SH-SY5Y (cell line): ENCODE data around the gene C1R.

Source experiments
- GATA2 ChIP-seq: IDR thresholded peaks from 2 replicates; pipeline ENCODE4 v1.6.1; 2011; ENCODE audit warnings: mild to moderate bottlenecking, low read depth, low read length
- GATA3 ChIP-seq: IDR thresholded peaks from 2 replicates; pipeline ENCODE4 v1.6.1; 2011; ENCODE audit warnings: low read depth, mild to moderate bottlenecking, low read length, moderate library complexity

The C1R gene

DNA sequence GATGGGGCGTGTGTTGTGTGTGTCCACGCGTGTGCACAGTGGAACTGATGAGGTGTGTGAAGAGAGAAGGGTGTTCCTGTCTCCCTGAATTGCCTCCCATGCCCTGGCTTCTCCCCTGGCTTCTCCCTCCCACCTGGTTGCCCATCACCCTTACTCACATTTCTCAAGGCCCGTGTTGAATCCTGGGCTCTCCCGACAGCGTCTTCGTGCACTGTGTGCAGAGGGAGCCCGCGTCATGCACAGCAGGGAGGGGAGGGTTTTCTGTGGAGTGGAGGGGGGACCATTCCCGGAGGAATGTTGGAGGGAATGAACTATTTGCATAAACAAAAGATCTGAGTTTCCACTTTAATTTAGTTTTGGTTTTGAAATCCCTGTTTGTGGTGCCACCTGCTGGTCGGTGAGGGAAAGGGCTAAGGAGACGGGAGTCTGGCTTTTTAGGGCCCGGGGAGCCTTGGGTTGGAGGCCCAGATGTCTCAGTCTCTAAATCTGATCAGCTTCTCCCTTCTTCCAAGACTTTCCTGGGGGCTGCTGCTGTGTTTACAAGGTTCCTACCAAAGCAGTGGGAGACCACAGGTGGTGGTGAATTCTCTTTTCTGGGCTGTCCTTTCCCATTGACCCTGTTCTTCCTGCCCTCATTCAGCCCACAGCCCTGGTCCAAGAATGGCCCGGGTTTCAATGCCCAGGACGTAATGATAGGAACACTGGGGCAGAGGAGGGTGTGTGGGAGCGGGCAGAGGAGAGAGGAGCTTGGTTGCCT is at the start of gene C1R:
C1R (minus strand) TSS at position 217 of the 757 bp plus-strand sequence; CDS start at position 160, 57 bp downstream.
- TF ChIP-seq GATA3 = no peak
- TF ChIP-seq GATA2 = no peak

GRCh38 chr12:7141351-7142005 is 49.2 kb upstream of the C1R start:
- TF ChIP-seq GATA3 (no peak), GATA2 (no peak)

- TF ChIP-seq GATA2 (no peak), GATA3 (no peak)
Observed at GRCh38 chr12:7139200-7139599, 47.0 kb upstream of the C1R start.

DNA sequence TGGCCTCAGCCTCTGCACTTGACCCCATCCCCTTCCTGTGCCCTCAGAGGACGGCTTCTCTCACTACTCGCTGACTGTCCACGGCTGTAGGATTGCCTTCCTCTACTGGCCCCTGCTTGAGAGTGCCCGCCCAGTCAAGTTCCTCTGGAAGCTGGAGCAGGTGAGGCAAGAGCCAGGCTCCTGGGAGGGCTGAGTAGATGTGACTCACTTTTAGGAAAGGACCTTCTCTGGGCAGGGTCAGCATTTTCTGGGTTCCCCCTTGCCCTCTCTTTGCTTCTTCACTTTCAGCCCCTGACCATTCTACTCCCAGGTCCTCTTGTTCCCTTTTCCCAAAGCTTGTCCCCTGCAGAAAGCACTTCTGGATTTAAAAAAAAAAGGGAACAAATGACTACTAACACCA is 45.7 kb upstream of the C1R start:
- TF ChIP-seq GATA2 (no peak), GATA3 (no peak)

DNA sequence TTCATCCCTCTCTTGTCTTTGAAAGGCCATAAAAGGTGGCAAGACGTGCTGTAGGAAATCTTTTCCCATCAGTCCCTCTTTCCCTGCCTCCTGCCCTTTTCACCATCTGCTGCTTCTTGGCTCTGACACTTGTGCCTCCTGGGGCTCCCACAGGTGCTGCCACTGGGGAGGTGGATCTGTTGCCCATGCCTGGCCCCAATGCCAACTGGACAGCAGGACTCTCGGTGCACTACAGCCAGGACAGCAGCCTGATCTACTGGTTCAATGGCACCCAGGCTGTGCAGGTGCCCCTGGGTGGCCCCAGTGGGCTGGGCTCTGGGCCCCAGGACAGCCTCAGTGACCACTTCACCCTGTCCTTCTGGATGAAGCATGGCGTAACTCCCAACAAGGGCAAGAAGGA is 44.4 kb upstream of the C1R start:
- TF ChIP-seq GATA2 (no peak), GATA3 (no peak)

- TF ChIP-seq GATA3 = no peak
- no peak for TF ChIP-seq GATA2
Observed at GRCh38 chr12:7136071-7136470, 43.8 kb upstream of the C1R start.

GRCh38 chr12:7134396-7135166 is 42.3 kb upstream of the C1R start:
- TF ChIP-seq GATA3 (no peak), GATA2 (no peak)

DNA sequence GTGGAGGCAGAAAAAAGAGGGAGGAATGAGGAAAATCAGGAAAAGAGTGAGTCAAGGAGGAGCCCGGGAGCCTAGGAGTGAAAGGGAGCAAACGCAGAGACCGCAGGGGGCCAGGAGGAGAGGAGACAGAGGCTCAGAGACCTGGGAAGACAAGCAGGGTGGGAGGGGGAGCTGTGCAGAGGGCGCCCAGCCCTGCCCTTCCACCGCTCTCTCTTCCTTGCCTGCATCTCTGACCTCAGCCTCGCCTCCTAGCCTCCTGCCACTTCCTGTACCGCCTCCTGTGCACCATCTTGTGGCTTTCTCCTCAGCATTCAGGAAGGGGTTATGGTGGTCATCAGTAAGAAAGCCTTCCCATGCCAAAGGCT is 39.2 kb upstream of the C1R start:
- no peak for TF ChIP-seq GATA3
- TF ChIP-seq GATA2 = no peak

GRCh38 chr12:7130701-7131501 is 38.7 kb upstream of the C1R start:
- TF ChIP-seq GATA2 (no peak), GATA3 (no peak)

GRCh38 chr12:7129872-7130691 is 37.8 kb upstream of the C1R start, which contains the start of gene CLSTN3:
TSS of gene CLSTN3 (plus strand) at chr12:7130371. CDS start at chr12:7130649, 278 bp downstream.
- TF ChIP-seq GATA3 = no peak
- peak; percentile 41; the same call in 1 of the 2 replicates for TF ChIP-seq GATA2

DNA sequence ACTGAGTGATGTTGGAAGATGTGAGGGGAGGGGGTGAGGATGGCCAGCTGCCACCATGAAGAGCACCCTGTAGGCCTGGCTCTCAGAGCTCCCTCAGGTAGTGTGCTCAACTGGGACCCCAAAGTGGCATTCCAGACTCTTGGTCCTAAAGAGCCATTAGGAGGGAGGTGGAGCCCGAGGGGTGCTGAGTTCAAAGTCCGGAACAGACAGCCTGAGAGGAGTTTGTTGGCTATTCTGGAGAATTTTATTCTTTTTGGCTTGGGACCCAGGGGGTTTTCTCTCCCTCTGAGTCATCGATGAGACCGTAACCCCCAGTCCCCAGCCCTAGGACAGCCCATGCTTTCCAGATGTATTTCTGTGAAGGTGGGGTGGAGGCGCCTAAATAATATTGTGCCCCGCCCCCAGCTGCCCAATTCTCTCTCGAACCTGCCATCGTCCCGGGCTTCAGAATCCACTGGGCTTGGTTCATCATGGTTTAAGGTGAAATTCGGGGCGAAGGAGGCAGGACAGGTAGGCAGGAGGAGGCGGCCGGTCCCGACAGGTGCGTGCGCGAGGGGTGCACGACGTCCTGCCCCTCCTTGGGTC is 37.1 kb upstream of the C1R start:
- TF ChIP-seq GATA2 (no peak), GATA3 (no peak)

DNA sequence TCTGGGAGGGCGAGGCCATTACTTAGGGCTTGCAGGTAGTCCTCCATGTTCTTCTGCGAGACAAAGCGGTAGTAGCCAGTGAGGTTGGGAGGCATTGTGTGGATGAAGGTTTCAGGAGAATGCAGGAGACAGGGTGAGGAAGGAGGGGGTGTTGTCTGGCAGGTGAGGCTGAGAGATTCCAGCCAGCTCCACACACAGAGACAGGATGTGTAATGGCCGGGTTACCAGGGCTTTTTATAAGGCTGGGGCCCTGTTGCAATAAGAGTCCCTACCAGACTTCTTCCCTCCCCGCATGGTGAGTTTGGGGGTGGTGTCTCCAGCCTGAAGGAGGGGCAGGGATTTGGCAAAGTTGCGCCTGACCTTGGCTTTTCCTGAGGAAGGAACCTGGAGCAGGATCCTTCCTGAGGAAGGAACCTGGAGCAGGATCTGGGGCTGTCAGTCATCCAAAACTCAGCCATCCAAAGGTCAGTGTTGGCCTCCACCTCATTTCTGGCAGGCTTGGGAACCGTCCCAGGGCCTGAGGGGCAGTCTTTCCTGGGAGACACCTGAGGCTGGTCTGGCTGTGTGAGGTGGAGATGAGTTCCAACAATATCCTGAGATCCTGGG is 36.5 kb upstream of the C1R start, which contains the start of gene RBP5:
RBP5 (minus strand) TSS at position 209 of the 606 bp plus-strand sequence; CDS start at position 95, 114 bp downstream.
- TF ChIP-seq GATA3 (no peak), GATA2 (no peak)
